K562 (cell line): ENCODE data around the gene ABHD8. TPM values are rescaled to one million over a fixed set of nuclear protein-coding genes. Genes with fewer than 3 reads are reported as not detected.

Experiments used
- ADNP ChIP-seq: fragments of 200-800 bp; sonication (Bioruptor generic); IDR thresholded peaks from 2 replicates; pipeline ENCODE4 v1.6.1; 2016; ENCODE audit warnings: missing genetic modification characterization, missing compliant biosample characterization
- CBX1 ChIP-seq: sonication (generic); IDR thresholded peaks from 2 replicates; pipeline ENCODE4 v1.6.1; 2016; ENCODE audit warnings: antibody characterized with exemption, low read depth, mild to moderate bottlenecking
- CBX3 ChIP-seq, 2 experiments: IDR thresholded peaks; 1 replicate in 1 of 2; 2 replicates in 1 of 2; pipeline ENCODE4 v1.6.1; 2012; ENCODE audit warnings: inconsistent platforms in 2 of 2, low read length in 2 of 2, borderline replicate concordance in 1 of 2, control low read depth in 1 of 2
- GTF2F1 ChIP-seq: IDR thresholded peaks from 2 replicates; pipeline ENCODE4 v1.6.1; 2011; ENCODE audit warnings: low read depth, low read length, improper control_type of control experiment
- HDAC1 ChIP-seq, 2 experiments: fragments of 450-650 bp; IDR thresholded peaks; 2 replicates each; pipeline ENCODE4 v1.6.1; 2016 to 2017; ENCODE audit warnings: inconsistent platforms in 1 of 2, mild to moderate bottlenecking in 1 of 2, moderate library complexity in 1 of 2
- KDM1A ChIP-seq, 2 experiments: fragments of 450-650 bp; IDR thresholded peaks; 2 replicates each; pipeline ENCODE4 v1.6.1; 2016; ENCODE audit warnings: mild to moderate bottlenecking in 2 of 2
- PBX2 ChIP-seq, 2 experiments: IDR thresholded peaks in 1 of 2; conservative IDR thresholded peaks in 1 of 2; 2 replicates each; pipeline ENCODE4 v1.6.1; 2016; ENCODE audit warnings: low read depth in 2 of 2, mild to moderate bottlenecking in 1 of 2, missing compliant biosample characterization in 1 of 2, missing genetic modification characterization in 1 of 2, moderate library complexity in 1 of 2
- SP2 ChIP-seq: IDR thresholded peaks from 2 replicates; pipeline ENCODE4 v1.6.1; 2011; ENCODE audit warnings: mild to moderate bottlenecking, low read depth, low read length, moderate library complexity; ENCODE audit not compliant: poor library complexity, severe bottlenecking; ENCODE audit errors: extremely low read depth
- STAT6 ChIP-seq: sonication (generic); formaldehyde crosslinking; IDR thresholded peaks from 2 replicates; pipeline ENCODE4 v1.8.1; 2023; ENCODE audit warnings: mild to moderate bottlenecking, missing genetic modification reagents
- TEAD1 ChIP-seq, 2 experiments: fragments of 450-650 bp in 1 of 2; sonication (generic) in 1 of 2; formaldehyde crosslinking; IDR thresholded peaks; 2 replicates each; pipeline versions ENCODE4 v1.4.0 to v1.8.0; 2020 to 2022; ENCODE audit warnings: mild to moderate bottlenecking in 2 of 2, missing genetic modification reagents in 1 of 2
- ZNF239 ChIP-seq: fragments of 250-450 bp; sonication (Bioruptor Pico); IDR thresholded peaks from 2 replicates; pipeline ENCODE4 v1.4.0; 2020; ENCODE audit warnings: mild to moderate bottlenecking
- ZNF316 ChIP-seq: fragments of 450-650 bp; IDR thresholded peaks from 2 replicates; pipeline ENCODE4 v1.6.1; 2016
- ZNF407 ChIP-seq: fragments of 450-650 bp; IDR thresholded peaks from 2 replicates; pipeline ENCODE4 v1.6.1; 2016; ENCODE audit warnings: low read depth
- polyA plus RNA-seq, 8 experiments: library from polyadenylated mRNA; depleted of rRNA in 4 of 8; stranded (reverse) in 5 of 8; unstranded in 3 of 8; fragments of >200 nt; fragmentation: Nextera tagmentation in 2 of 8; fragmentation: Illumina TruSeq in 1 of 8; extraction: Ambion mirVana in 2 of 8; extraction: Trizol in 1 of 8; gene quantifications; 2 replicates each; pipeline versions ENCODE4 v1.2.1 to v1.2.3, GENCODE V29; 2011 to 2014; ENCODE audit warnings: inconsistent platforms in 1 of 8, missing spikeins in 1 of 8
- total RNA-seq, 7 experiments: library from RNA; depleted of rRNA in 6 of 7; stranded (reverse); fragments of >200 nt in 6 of 7; fragmentation: Illumina TruSeq in 2 of 7; extraction: Trizol in 2 of 7; gene quantifications; 2 replicates each; pipeline versions ENCODE4 v1.2.1 to v1.2.3, GENCODE V29; 2011 to 2021; ENCODE audit warnings: low replicate concordance in 1 of 7

Gene ABHD8
- total and polyA plus RNA-seq, 9 of the 15 experiments (the other 6 are each of a cell fraction or from before 2014, with no cell fraction given), result 0.04 to 6.6 (median 2.0) TPM; not detected in 1

GRCh38 chr19:17246681-17247425 lies 56.4 kb downstream of the ABHD8 start (continued):
- TF ChIP-seq ZNF407 (no peak), ADNP (tag) (peak; percentile 85), SP2 (no peak), CBX1 (peak; percentile 89), STAT6 (no peak), ZNF239 (CRISPR knock-in tag) (no peak), ZNF316 (no peak), CBX3 (IDR thresholded peaks at IDR 0.05; ENCODE audit: borderline replicate concordance in 1 of 2, low read length in 2 of 2) (0 out of 3 replicates have a peak, but pooled peaks of 1 of the 2 experiments have one; percentile 23), KDM1A (IDR thresholded peaks at IDR 0.05) (peak; percentile 89 to 96), GTF2F1 (no peak), PBX2 (CRISPR knock-in tag; IDR thresholded peaks at IDR 0.05; ENCODE audit: low read depth) (no peak), PBX2 (tag; conservative IDR thresholded peaks at IDR 0.05; ENCODE audit: low read depth) (no peak), TEAD1 (CRISPR knock-in tag; IDR thresholded peaks at IDR 0.05) (no peak), HDAC1 (IDR thresholded peaks at IDR 0.05) (peak in 1 of 2 experiments; percentile 45; a peak in 2 of 4 replicates)
